Nephron (organoid): Measurements from ENCODE around the gene NTM.
"Not testable (repeated sequence)": the region's sequence is repeated elsewhere in the genome, so short reads cannot be mapped to it uniquely, and the experiment has no call there.

Source experiments
- H3K27ac Mint-ChIP-seq, 3 experiments: 2 replicates each; pipeline ENCODE4 v1.8.0; 2020; ENCODE audit warnings: mixed read lengths in 3 of 3, mild to moderate bottlenecking in 2 of 3, moderate library complexity in 1 of 3
- H3K27me3 Mint-ChIP-seq: 2 replicates; pipeline ENCODE4 v1.8.0; 2021; ENCODE audit warnings: low read depth, mild to moderate bottlenecking, moderate library complexity, mixed read lengths
- H3K36me3 Mint-ChIP-seq: 2 replicates; pipeline ENCODE4 v1.8.0; 2020; ENCODE audit warnings: low read depth, mixed read lengths
- H3K4me1 Mint-ChIP-seq: 2 replicates; pipeline ENCODE4 v1.8.0; 2020; ENCODE audit warnings: mixed read lengths
- H3K4me3 Mint-ChIP-seq, 3 experiments: 2 replicates each; pipeline ENCODE4 v1.8.0; 2020; ENCODE audit warnings: mild to moderate bottlenecking in 3 of 3, mixed read lengths in 3 of 3, moderate library complexity in 2 of 3
- H3K9me3 Mint-ChIP-seq: 2 replicates; pipeline ENCODE4 v1.8.0; 2020; ENCODE audit warnings: mixed read lengths
- TF ChIP-seq, protein P1 (sequence below), 3 experiments: fragments of 200-600 bp; sonication (generic); IDR thresholded peaks; one replicate each; pipeline ENCODE4 v1.5.0; 2021; ENCODE audit warnings: antibody characterized with exemption in 3 of 3; ENCODE audit not compliant: unreplicated experiment in 3 of 3

The NTM gene

GRCh38 chr11:132068556-132068955 is 698.1 kb downstream of the NTM start:
- Mint-ChIP-seq H3K4me1 (peaks cover 53% of the 10 kb centered on the region), H3K27ac (peak overlapping the region in 2 of 3 experiments; percentile 5 to 40), H3K36me3 (no peaks in the 10 kb centered on the region), H3K27me3 (no peaks in the 10 kb centered on the region), H3K9me3 (peaks cover 14% of the 10 kb centered on the region), H3K4me3 (no peak overlapping the region)
- TF ChIP-seq, protein P1, sequence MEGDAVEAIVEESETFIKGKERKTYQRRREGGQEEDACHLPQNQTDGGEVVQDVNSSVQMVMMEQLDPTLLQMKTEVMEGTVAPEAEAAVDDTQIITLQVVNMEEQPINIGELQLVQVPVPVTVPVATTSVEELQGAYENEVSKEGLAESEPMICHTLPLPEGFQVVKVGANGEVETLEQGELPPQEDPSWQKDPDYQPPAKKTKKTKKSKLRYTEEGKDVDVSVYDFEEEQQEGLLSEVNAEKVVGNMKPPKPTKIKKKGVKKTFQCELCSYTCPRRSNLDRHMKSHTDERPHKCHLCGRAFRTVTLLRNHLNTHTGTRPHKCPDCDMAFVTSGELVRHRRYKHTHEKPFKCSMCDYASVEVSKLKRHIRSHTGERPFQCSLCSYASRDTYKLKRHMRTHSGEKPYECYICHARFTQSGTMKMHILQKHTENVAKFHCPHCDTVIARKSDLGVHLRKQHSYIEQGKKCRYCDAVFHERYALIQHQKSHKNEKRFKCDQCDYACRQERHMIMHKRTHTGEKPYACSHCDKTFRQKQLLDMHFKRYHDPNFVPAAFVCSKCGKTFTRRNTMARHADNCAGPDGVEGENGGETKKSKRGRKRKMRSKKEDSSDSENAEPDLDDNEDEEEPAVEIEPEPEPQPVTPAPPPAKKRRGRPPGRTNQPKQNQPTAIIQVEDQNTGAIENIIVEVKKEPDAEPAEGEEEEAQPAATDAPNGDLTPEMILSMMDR (IDR thresholded peaks at IDR 0.05; ENCODE audit: unreplicated experiment in 3 of 3), result no peak

- peaks cover 43% of the 10 kb centered on the region for H3K4me1 Mint-ChIP-seq
- H3K4me3 Mint-ChIP-seq, H3K27ac Mint-ChIP-seq, H3K36me3 Mint-ChIP-seq, H3K27me3 Mint-ChIP-seq: not testable (repeated sequence)
- peaks cover 14% of the 10 kb centered on the region for H3K9me3 Mint-ChIP-seq
Measured at GRCh38 chr11:132069593-132069992, 699.2 kb downstream of the NTM start.

DNA sequence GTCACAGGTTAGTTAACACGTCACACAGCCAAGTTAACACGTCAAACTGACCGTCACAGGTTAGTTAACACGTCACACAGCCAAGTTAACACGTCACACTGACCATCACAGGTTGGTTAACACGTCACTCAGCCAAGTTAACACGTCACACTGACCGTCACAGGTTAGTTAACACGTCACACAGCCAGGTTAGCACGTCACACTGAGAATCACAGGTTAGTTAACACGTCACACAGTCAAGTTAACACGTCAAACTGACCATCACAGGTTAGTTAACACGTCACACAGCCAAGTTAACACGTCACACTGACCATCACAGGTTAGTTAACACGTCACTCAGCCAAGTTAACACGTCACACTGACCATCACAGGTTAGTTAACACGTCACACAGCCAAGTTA is 700.5 kb downstream of the NTM start:
- H3K4me1 Mint-ChIP-seq, result peaks cover 30% of the 10 kb centered on the region
- H3K36me3 Mint-ChIP-seq, H3K27me3 Mint-ChIP-seq, H3K4me3 Mint-ChIP-seq, H3K27ac Mint-ChIP-seq: not testable (repeated sequence)
- H3K9me3 Mint-ChIP-seq, result peaks cover 14% of the 10 kb centered on the region

GRCh38 chr11:132072044-132072857 is 701.8 kb downstream of the NTM start:
- Mint-ChIP-seq H3K27ac (peak overlapping the region; percentile 74 to 88 (median 87)), H3K36me3 (no peaks in the 10 kb centered on the region), H3K27me3 (no peaks in the 10 kb centered on the region), H3K4me3 (peak overlapping the region in 2 of 3 experiments; percentile 8 to 9), H3K4me1 (peaks cover 22% of the 10 kb centered on the region), H3K9me3 (peaks cover 5% of the 10 kb centered on the region)
- TF ChIP-seq, protein P1 (IDR thresholded peaks at IDR 0.05; ENCODE audit: unreplicated experiment in 3 of 3), result no peak

- Mint-ChIP-seq H3K27ac (peak overlapping the region; percentile 74 to 88 (median 87)), H3K4me3 (peak overlapping the region in 1 of 3 experiments; percentile 9), H3K9me3 (peaks cover 3% of the 10 kb centered on the region), H3K27me3 (no peaks in the 10 kb centered on the region), H3K4me1 (peaks cover 22% of the 10 kb centered on the region), H3K36me3 (no peaks in the 10 kb centered on the region)
- TF ChIP-seq, protein P1 (IDR thresholded peaks at IDR 0.05; ENCODE audit: unreplicated experiment in 3 of 3), result no peak
Measured at GRCh38 chr11:132072858-132073211, 702.4 kb downstream of the NTM start.

- H3K4me1 Mint-ChIP-seq, result peaks cover 22% of the 10 kb centered on the region
- H3K9me3 Mint-ChIP-seq, result no peaks in the 10 kb centered on the region
- H3K27me3 Mint-ChIP-seq, result no peaks in the 10 kb centered on the region
- no peaks in the 10 kb centered on the region for H3K36me3 Mint-ChIP-seq
- TF ChIP-seq, protein P1 (IDR thresholded peaks at IDR 0.05; ENCODE audit: unreplicated experiment in 3 of 3), result no peak
- no peak overlapping the region for H3K4me3 Mint-ChIP-seq
- H3K27ac Mint-ChIP-seq, result peak overlapping the region in 1 of 3 experiments; percentile 74
Measured at GRCh38 chr11:132073787-132074186, 703.4 kb downstream of the NTM start.

DNA sequence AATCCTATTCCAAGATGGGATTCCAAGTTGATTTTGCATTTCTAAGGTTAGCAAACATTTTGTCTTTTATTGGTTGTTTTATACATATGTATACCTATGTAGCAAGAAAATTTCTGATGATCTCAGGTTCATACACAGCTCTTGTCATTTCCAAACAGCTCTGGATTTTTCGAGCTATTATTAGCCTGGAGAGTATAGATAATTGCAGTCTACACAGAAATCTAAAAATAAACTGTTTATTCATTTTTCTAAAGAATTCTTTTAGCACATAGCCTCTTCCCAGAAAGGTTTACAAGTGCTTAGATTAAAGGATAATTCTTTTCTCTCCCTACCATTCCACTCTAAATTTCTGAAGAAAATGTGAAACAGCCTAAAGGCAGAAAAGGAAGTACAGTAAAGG is 705.0 kb downstream of the NTM start:
- TF ChIP-seq, protein P1 (IDR thresholded peaks at IDR 0.05; ENCODE audit: unreplicated experiment in 3 of 3), result no peak
- Mint-ChIP-seq H3K9me3 (no peaks in the 10 kb centered on the region), H3K27me3 (no peaks in the 10 kb centered on the region), H3K27ac (no peak overlapping the region), H3K36me3 (no peaks in the 10 kb centered on the region), H3K4me3 (no peak overlapping the region), H3K4me1 (peaks cover 22% of the 10 kb centered on the region)
